ENCODE data around the gene CPED1. TPM values are rescaled to one million over a fixed set of nuclear protein-coding genes. Genes with fewer than 3 reads are reported as not detected.

Gene CPED1
- total RNA-seq (2021): 0.13 and 0.15 TPM in 2 replicates
- long read RNA-seq, partial matches to known transcripts: 1 of 1 reads
- long read RNA-seq, other reads (novel, unspliced or antisense): 0 of 1 reads

DNA sequence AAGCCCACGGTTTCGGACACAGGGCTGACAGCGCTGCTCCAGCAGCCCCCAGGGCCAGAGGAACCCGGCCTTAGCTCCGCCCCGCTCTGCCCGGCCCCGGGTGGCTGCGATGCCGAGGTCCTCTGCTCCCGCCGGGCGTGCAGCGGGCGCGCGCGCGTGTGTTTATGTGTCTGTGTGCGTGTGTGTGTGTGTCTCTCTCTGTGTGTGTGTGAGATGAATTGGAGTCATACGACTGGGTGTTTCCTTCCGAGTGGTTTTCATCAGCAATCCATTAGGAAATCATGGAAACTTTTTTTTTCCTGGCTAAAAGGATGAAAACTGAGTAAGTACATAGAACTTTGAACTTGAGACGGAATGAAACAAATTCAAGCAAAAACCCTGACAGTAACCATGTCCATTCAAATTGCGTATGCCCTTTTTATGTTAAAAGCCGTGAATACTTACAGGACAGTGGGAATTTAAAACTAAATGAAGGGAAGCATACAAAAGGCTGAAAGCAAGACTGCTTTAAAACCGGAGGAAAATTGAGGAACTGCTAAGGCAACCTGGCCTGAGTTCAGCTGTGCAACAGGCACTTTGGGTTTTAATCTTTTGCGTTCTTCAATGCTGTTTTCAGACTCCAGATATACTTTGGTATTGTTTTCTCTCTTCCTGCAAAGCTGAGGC, at the start of gene CPED1:
TSS of gene CPED1 (plus strand) at position 121 of the 666 bp plus-strand sequence. CDS start 911 bp downstream, outside the sequence.
- WGBS (ENCODE audit: extremely low coverage, insufficient read length, low lambda C conversion rate): no CpG with 5 or more reads among the region's 27 CpGs
- TF ChIP-seq, protein P1, sequence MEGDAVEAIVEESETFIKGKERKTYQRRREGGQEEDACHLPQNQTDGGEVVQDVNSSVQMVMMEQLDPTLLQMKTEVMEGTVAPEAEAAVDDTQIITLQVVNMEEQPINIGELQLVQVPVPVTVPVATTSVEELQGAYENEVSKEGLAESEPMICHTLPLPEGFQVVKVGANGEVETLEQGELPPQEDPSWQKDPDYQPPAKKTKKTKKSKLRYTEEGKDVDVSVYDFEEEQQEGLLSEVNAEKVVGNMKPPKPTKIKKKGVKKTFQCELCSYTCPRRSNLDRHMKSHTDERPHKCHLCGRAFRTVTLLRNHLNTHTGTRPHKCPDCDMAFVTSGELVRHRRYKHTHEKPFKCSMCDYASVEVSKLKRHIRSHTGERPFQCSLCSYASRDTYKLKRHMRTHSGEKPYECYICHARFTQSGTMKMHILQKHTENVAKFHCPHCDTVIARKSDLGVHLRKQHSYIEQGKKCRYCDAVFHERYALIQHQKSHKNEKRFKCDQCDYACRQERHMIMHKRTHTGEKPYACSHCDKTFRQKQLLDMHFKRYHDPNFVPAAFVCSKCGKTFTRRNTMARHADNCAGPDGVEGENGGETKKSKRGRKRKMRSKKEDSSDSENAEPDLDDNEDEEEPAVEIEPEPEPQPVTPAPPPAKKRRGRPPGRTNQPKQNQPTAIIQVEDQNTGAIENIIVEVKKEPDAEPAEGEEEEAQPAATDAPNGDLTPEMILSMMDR (conservative IDR thresholded peaks at IDR 0.05): no peak
- no peaks in the 10 kb centered on the region for H4K20me1 ChIP-seq (ENCODE audit: control insufficient read depth, insufficient read depth, insufficient read length)
- Mint-ChIP-seq H3K27me3 (ENCODE audit: low read depth) (peaks cover 30% of the 10 kb centered on the region), H3K4me1 (peaks cover 10 to 14% of the 10 kb centered on the region in 2 experiments), H3K27ac (no peak within 1 kb of the TSS; a peak in 1 of 7 replicates), H3K4me3 (peak within 1 kb of the TSS; percentile 63 to 83), H3K36me3 (ENCODE audit: insufficient read depth in 1 of 3, low read depth in 3 of 3) (no peaks in the 10 kb centered on the region), H3K9me3 (no peaks in the 10 kb centered on the region)
- no peak within 1 kb of the TSS for H2BK20ac ChIP-seq (ENCODE audit: low read depth, low read length, poor library complexity, severe bottlenecking)
- peak within 1 kb of the TSS; percentile 71 for H2AFZ ChIP-seq (ENCODE audit: low read length)
- peaks cover 3% of the 10 kb centered on the region; the same call in 1 of the 2 replicates for H3K27me3 ChIP-seq (ENCODE audit: insufficient read depth, low read length)
- no peak within 1 kb of the TSS for H3K18ac ChIP-seq (ENCODE audit: insufficient read length, low read depth, low read length)
- H4K5ac ChIP-seq (ENCODE audit: insufficient read length, low read depth, low read length): no peak within 1 kb of the TSS
- no peak within 1 kb of the TSS for H3K9ac ChIP-seq (ENCODE audit: extremely low read depth, insufficient read length, low read length)
- no peak within 1 kb of the TSS for H3K27ac ChIP-seq (ENCODE audit: insufficient read length, low read depth, low read length)
- H3K4me1 ChIP-seq (ENCODE audit: insufficient read depth, low read length): no peaks in the 10 kb centered on the region
- H4K8ac ChIP-seq (replicated peaks; ENCODE audit: insufficient read length, low read depth, low read length): no peak within 1 kb of the TSS
- no peak within 1 kb of the TSS for H4K91ac ChIP-seq (ENCODE audit: insufficient read length, low read depth, low read length)
- no peak within 1 kb of the TSS for H3K23ac ChIP-seq (ENCODE audit: insufficient read length, low read depth, low read length)
- H3K4me2 ChIP-seq (ENCODE audit: insufficient read depth, insufficient read length, low read length): peak within 1 kb of the TSS; percentile 79
- H3K14ac ChIP-seq (ENCODE audit: insufficient read depth, low read length): no peak within 1 kb of the TSS
- no peak within 1 kb of the TSS for H2AK5ac ChIP-seq (ENCODE audit: insufficient read length, low read length)
- peak; percentile 60 for DNase-seq
- H2BK120ac ChIP-seq (ENCODE audit: low read depth, low read length, poor library complexity, severe bottlenecking): no peak within 1 kb of the TSS
- H3K4ac ChIP-seq (ENCODE audit: low read depth, low read length): no peak within 1 kb of the TSS
- no peak within 1 kb of the TSS for H3T11ph ChIP-seq (ENCODE audit: low read length)
- no peaks in the 10 kb centered on the region for H3K9me3 ChIP-seq (ENCODE audit: control insufficient read depth, low read depth, low read length)
- no peak within 1 kb of the TSS for H2BK15ac ChIP-seq (ENCODE audit: low read depth, low read length)
- no peak within 1 kb of the TSS for H2BK5ac ChIP-seq (ENCODE audit: insufficient read length, low read length)
- no peak within 1 kb of the TSS for H3K56ac ChIP-seq (ENCODE audit: insufficient read length, low read depth, low read length)
- no peak within 1 kb of the TSS for H2BK12ac ChIP-seq (ENCODE audit: insufficient read length, low read depth, low read length)
- no peaks in the 10 kb centered on the region for H3K79me1 ChIP-seq (ENCODE audit: insufficient read depth, low read depth, low read length, poor library complexity, severe bottlenecking)
- H3K23me2 ChIP-seq (ENCODE audit: insufficient read length, low read depth, low read length, poor library complexity, severe bottlenecking): peaks cover 4% of the 10 kb centered on the region
- no peaks in the 10 kb centered on the region for H3K79me2 ChIP-seq (ENCODE audit: insufficient read depth, low read length)

Measured in H9 (cell line).